PC-3 (cell line): Measurements from ENCODE around the gene FAM53C.

ENCODE experiments used
- EZH2 ChIP-seq: fragments of 300-600 bp; sonication (generic); IDR thresholded peaks from one replicate; pipeline ENCODE4 v1.6.1; 2017; ENCODE audit warnings: antibody characterized with exemption, mild to moderate bottlenecking, low read length; ENCODE audit not compliant: unreplicated experiment
- EZH2phosphoT487 ChIP-seq: fragments of 300-600 bp; sonication (generic); IDR thresholded peaks from 2 replicates; pipeline ENCODE4 v1.6.1; 2018; ENCODE audit warnings: mild to moderate bottlenecking, antibody characterized with exemption, low read length, borderline replicate concordance
- TF ChIP-seq, protein P1 (sequence below): fragments of 300-600 bp; sonication (generic); conservative IDR thresholded peaks from 2 replicates; pipeline ENCODE4 v1.5.1; 2017; ENCODE audit warnings: antibody characterized with exemption, low read depth, mild to moderate bottlenecking, low read length

DNA sequence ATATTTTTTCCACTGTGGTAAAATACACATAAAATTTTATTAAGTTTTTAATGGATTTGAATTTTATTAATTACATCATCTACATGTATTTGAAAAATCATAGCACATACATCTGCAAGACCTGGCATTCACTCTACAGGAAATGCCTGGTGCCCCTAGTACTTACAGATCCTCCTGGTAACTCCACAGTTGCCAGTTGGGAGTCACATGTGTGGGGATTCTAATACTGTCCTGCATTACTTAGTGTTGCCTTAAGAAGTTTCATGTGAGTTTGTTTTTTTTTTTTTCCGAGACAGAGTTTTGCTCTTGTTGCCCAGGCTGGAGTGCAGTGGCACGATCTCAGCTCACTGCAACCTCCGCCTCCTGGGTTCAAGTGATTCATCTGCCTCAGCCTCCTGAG lies 32.5 kb downstream of the FAM53C start:
- TF ChIP-seq EZH2phosphoT487 = no peak
- TF ChIP-seq, protein P1, sequence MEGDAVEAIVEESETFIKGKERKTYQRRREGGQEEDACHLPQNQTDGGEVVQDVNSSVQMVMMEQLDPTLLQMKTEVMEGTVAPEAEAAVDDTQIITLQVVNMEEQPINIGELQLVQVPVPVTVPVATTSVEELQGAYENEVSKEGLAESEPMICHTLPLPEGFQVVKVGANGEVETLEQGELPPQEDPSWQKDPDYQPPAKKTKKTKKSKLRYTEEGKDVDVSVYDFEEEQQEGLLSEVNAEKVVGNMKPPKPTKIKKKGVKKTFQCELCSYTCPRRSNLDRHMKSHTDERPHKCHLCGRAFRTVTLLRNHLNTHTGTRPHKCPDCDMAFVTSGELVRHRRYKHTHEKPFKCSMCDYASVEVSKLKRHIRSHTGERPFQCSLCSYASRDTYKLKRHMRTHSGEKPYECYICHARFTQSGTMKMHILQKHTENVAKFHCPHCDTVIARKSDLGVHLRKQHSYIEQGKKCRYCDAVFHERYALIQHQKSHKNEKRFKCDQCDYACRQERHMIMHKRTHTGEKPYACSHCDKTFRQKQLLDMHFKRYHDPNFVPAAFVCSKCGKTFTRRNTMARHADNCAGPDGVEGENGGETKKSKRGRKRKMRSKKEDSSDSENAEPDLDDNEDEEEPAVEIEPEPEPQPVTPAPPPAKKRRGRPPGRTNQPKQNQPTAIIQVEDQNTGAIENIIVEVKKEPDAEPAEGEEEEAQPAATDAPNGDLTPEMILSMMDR = no peak
- no peak for TF ChIP-seq EZH2
